WTC11 (cell line): Measurements from ENCODE around the gene NEO1. TPM values are rescaled to one million over a fixed set of nuclear protein-coding genes. Genes with fewer than 3 reads are reported as not detected.

ENCODE experiments used
- ATAC-seq: fragments of 200-7000 bp; cut with Tn5 transposase; 2 replicates; pipeline ENCODE4 v1.10.0; 2021; ENCODE audit warnings: mild to moderate bottlenecking, moderate library complexity
- CTCF ChIA-PET: fragments of 300-600 bp; sonication (Branson Sonifier 250); formaldehyde crosslinking; loops from one replicate; lab custom pipeline; 2021; ENCODE audit warnings: antibody characterized with exemption; lab: Charles Lee
- POLR2A ChIA-PET: fragments of 350-600 bp; sonication (Branson Sonifier 250); formaldehyde crosslinking; loops from one replicate; lab custom pipeline; 2021; ENCODE audit warnings: antibody characterized with exemption; lab: Charles Lee
- DNase-seq: peaks from one replicate; pipeline ENCODE4 v3.0.0; 2021; ENCODE audit warnings: low spot score
- H3K27ac Mint-ChIP-seq: 2 replicates; pipeline ENCODE4 v1.8.0; 2021; ENCODE audit warnings: mixed read lengths
- H3K27me3 Mint-ChIP-seq: 2 replicates; pipeline ENCODE4 v1.8.0; 2021; ENCODE audit warnings: low read depth, mild to moderate bottlenecking, moderate library complexity, mixed read lengths
- H3K36me3 Mint-ChIP-seq: 2 replicates; pipeline ENCODE4 v1.8.0; 2021; ENCODE audit warnings: mixed read lengths
- H3K4me1 Mint-ChIP-seq: 2 replicates; pipeline ENCODE4 v1.8.0; 2022; ENCODE audit warnings: mixed read lengths
- H3K4me3 Mint-ChIP-seq: 2 replicates; pipeline ENCODE4 v1.8.0; 2021; ENCODE audit warnings: mild to moderate bottlenecking, moderate library complexity, mixed read lengths
- H3K9me3 Mint-ChIP-seq: 2 replicates; pipeline ENCODE4 v1.8.0; 2021; ENCODE audit warnings: mixed read lengths
- ARID4B ChIP-seq: sonication (generic); formaldehyde crosslinking; IDR thresholded peaks from 2 replicates; pipeline ENCODE4 v1.8.0; 2023; ENCODE audit warnings: missing genetic modification reagents, mild to moderate bottlenecking, borderline replicate concordance
- ATF2 ChIP-seq: sonication (generic); formaldehyde crosslinking; IDR thresholded peaks from 2 replicates; pipeline ENCODE4 v1.8.1; 2022; ENCODE audit warnings: low read depth, missing genetic modification reagents, borderline replicate concordance
- CDX4 ChIP-seq: fragments of 250-450 bp; sonication (Bioruptor Pico); IDR thresholded peaks from 2 replicates; pipeline ENCODE4 v1.9.0; 2021; ENCODE audit warnings: moderate library complexity, mild to moderate bottlenecking, inconsistent platforms, borderline replicate concordance
- CTCF ChIP-seq: fragments of 200-600 bp; IDR thresholded peaks from 2 replicates; pipeline ENCODE4 v1.8.0; 2022; ENCODE audit warnings: antibody characterized with exemption
- E2F1 ChIP-seq: sonication (generic); formaldehyde crosslinking; IDR thresholded peaks from 2 replicates; pipeline ENCODE4 v1.8.0; 2022; ENCODE audit warnings: mild to moderate bottlenecking, missing genetic modification reagents
- FOXK1 ChIP-seq: sonication (generic); formaldehyde crosslinking; IDR thresholded peaks from 2 replicates; pipeline ENCODE4 v1.8.0; 2022; ENCODE audit warnings: mild to moderate bottlenecking, moderate library complexity, missing genetic modification reagents
- GRHL2 ChIP-seq: fragments of 250-450 bp; sonication (Bioruptor Pico); IDR thresholded peaks from 2 replicates; pipeline ENCODE4 v1.8.0; 2022; ENCODE audit warnings: mild to moderate bottlenecking, moderate library complexity; ENCODE audit not compliant: insufficient replicate concordance, severe bottlenecking
- IRF2 ChIP-seq: sonication (generic); formaldehyde crosslinking; IDR thresholded peaks from 2 replicates; pipeline ENCODE4 v1.8.0; 2022; ENCODE audit warnings: low read depth, missing genetic modification reagents, borderline replicate concordance
- JAZF1 ChIP-seq: fragments of 250-450 bp; sonication (Bioruptor Pico); IDR thresholded peaks from 2 replicates; pipeline ENCODE4 v1.9.0; 2021; ENCODE audit warnings: moderate library complexity, mild to moderate bottlenecking, inconsistent platforms
- NFATC4 ChIP-seq: fragments of 250-450 bp; sonication (Bioruptor Pico); IDR thresholded peaks from 2 replicates; pipeline ENCODE4 v1.9.0; 2021; ENCODE audit warnings: mild to moderate bottlenecking
- NFE2L1 ChIP-seq: sonication (generic); formaldehyde crosslinking; IDR thresholded peaks from 2 replicates; pipeline ENCODE4 v1.8.1; 2023; ENCODE audit warnings: missing genetic modification reagents
- NFYB ChIP-seq: sonication (generic); formaldehyde crosslinking; conservative IDR thresholded peaks from 2 replicates; pipeline ENCODE4 v1.8.0; 2022; ENCODE audit warnings: low read depth, missing genetic modification reagents
- SMAD3 ChIP-seq: sonication (generic); formaldehyde crosslinking; IDR thresholded peaks from 2 replicates; pipeline ENCODE4 v1.8.0; 2022; ENCODE audit warnings: missing genetic modification reagents, mild to moderate bottlenecking, borderline replicate concordance
- SMAD4 ChIP-seq: sonication (generic); formaldehyde crosslinking; IDR thresholded peaks from 2 replicates; pipeline ENCODE4 v1.8.0; 2022; ENCODE audit warnings: mild to moderate bottlenecking, missing genetic modification reagents
- TCF7 ChIP-seq: sonication (generic); formaldehyde crosslinking; IDR thresholded peaks from 2 replicates; pipeline ENCODE4 v1.8.0; 2022; ENCODE audit warnings: mild to moderate bottlenecking, low read depth, missing genetic modification reagents, moderate library complexity
- ZBTB43 ChIP-seq: sonication (generic); formaldehyde crosslinking; IDR thresholded peaks from 2 replicates; pipeline ENCODE4 v1.8.1; 2023; ENCODE audit warnings: mild to moderate bottlenecking, missing genetic modification reagents
- ZNF121 ChIP-seq: sonication (generic); formaldehyde crosslinking; IDR thresholded peaks from 2 replicates; pipeline ENCODE4 v1.8.0; 2023; ENCODE audit warnings: missing genetic modification reagents
- ZNF138 ChIP-seq: sonication (generic); formaldehyde crosslinking; conservative IDR thresholded peaks from 2 replicates; pipeline ENCODE4 v1.8.1; 2022; ENCODE audit warnings: mild to moderate bottlenecking, moderate library complexity, missing genetic modification reagents
- ZNF232 ChIP-seq: sonication (generic); formaldehyde crosslinking; IDR thresholded peaks from 2 replicates; pipeline ENCODE4 v1.8.0; 2022; ENCODE audit warnings: mild to moderate bottlenecking, missing genetic modification reagents
- ZNF317 ChIP-seq: sonication (generic); formaldehyde crosslinking; IDR thresholded peaks from 2 replicates; pipeline ENCODE4 v1.8.1; 2023; ENCODE audit warnings: low read depth, mild to moderate bottlenecking, moderate library complexity, missing genetic modification reagents, borderline replicate concordance
- total RNA-seq: library from RNA; stranded (reverse); gene quantifications from 3 replicates; pipeline ENCODE4 v1.2.3, GENCODE V29; 2021

The NEO1 gene
- total RNA-seq, 1 experiment from 2014 or later: 37.1 TPM

GRCh38 chr15:73081321-73081958 is 29.2 kb downstream of the NEO1 start:
- ATAC-seq: no peak
- H3K4me3 Mint-ChIP-seq: no peak overlapping the region
- no peaks in the 10 kb centered on the region; the same call in 1 of the 2 replicates for H3K27me3 Mint-ChIP-seq
- ChIA-PET POLR2A (interaction anchor here (1.4 kb wide), 1 partner anchor 28 kb away, joined by 4 read pairs; no protein-coding TSS in a partner anchor), CTCF (interaction anchor here (0.6 to 3.5 kb wide), 10 partner anchors 28 to 1415 kb away, joined by 3 to 23 read pairs (median 4); partner anchors contain the start of gene NEO1)
- H3K4me1 Mint-ChIP-seq: peaks cover 28% of the 10 kb centered on the region
- no peak for DNase-seq
- TF ChIP-seq ZNF232 (CRISPR knock-in tag) (no peak), ZBTB43 (CRISPR knock-in tag) (no peak), CTCF (0 out of 2 replicates have a peak, but pooled peaks have one; percentile 17), IRF2 (no peak), GRHL2 (CRISPR knock-in tag) (no peak), ZNF121 (CRISPR knock-in tag) (peak; percentile 49; the same call in 1 of the 2 replicates), ZNF317 (CRISPR knock-in tag) (no peak), E2F1 (CRISPR knock-in tag) (no peak), ATF2 (no peak), SMAD3 (CRISPR knock-in tag) (no peak), CDX4 (CRISPR knock-in tag) (no peak)
- no peaks in the 10 kb centered on the region for H3K36me3 Mint-ChIP-seq
- H3K27ac Mint-ChIP-seq: no peak overlapping the region
- H3K9me3 Mint-ChIP-seq: peaks cover 8% of the 10 kb centered on the region; the same call in 1 of the 2 replicates

GRCh38 chr15:73082812-73083211 is 30.5 kb downstream of the NEO1 start:
- Mint-ChIP-seq H3K36me3 (no peaks in the 10 kb centered on the region), H3K4me1 (peaks cover 26% of the 10 kb centered on the region), H3K4me3 (no peak overlapping the region), H3K27ac (no peak overlapping the region), H3K9me3 (peaks cover 8% of the 10 kb centered on the region; the same call in 1 of the 2 replicates), H3K27me3 (no peaks in the 10 kb centered on the region; the same call in 1 of the 2 replicates)
- ATAC-seq (no peak), DNase-seq (no peak)
- ChIA-PET POLR2A (no interaction called here), CTCF (interaction anchor here (0.5 to 3.5 kb wide), 5 partner anchors 30 to 387 kb away, joined by 4 to 23 read pairs (median 8); partner anchors contain the start of gene NEO1)
- TF ChIP-seq GRHL2 (CRISPR knock-in tag) (no peak), FOXK1 (CRISPR knock-in tag) (no peak), NFATC4 (CRISPR knock-in tag) (no peak), JAZF1 (CRISPR knock-in tag) (no peak), NFYB (CRISPR knock-in tag) (no peak), ZNF138 (CRISPR knock-in tag) (no peak), TCF7 (CRISPR knock-in tag) (no peak), SMAD4 (CRISPR knock-in tag) (no peak), E2F1 (CRISPR knock-in tag) (no peak), NFE2L1 (no peak), ARID4B (CRISPR knock-in tag) (no peak)
